C1 segment of cervical spinal cord (tissue), 14 donors: ENCODE data around the gene HACL1.

Experiments
- DNase-seq, 14 donors: peaks; one replicate each; lab custom pipeline; 2025; lab: John Stamatoyannopoulos, UW

Gene HACL1

DNA sequence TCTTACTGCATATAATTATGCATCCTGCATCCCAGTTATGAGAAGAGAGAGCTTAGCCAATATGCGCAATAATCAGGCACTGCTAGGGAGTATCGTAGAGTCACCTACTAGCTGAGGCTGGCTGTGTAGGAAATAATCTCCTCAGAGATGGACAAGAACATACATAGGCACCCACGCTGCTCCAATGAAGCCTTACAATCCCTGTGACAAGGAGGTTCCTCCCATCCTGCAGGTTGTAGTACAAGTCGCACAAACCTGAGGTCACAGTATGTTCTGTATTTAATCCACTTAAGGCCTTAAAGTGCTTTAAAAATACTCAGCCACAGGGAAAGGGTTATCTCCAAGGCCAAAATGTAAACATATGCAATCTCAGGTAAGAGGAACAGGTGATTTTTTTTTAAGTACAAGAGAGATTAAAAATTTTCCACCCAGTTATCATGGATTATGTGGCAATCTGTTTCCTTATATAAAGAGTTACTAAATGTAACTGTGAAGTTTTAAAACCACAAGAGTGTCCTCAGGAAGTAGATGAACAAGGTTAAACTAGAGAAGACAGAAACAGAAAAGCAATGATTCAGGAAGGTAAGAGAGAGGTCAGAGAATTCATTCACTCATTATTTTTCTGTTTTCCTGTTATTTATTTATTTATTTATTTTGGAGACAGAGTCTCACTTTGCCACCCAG lies 72.4 kb downstream of the HACL1 start:
- DNase-seq, result no peak

DNA sequence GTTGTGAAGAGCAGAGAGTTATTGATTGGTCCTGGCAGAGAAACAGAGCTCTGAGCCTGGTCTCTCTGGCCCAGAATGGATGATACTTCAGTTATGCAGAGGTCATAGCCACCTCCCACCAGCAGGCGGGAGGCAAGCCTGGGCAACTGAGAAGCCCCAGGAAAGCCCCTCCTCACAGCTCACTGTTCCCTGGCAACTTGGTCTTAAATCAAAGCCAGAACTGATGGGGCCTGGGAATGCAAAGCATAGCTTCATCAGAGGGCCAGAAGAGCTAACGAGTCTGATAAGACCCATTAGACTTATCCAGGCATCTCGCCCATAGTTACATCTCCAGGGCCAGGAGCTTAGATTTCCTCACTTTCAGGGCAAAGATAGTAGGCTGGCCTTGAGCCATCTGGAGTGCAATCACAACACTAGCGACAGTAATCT lies 74.3 kb downstream of the HACL1 start:
- no peak for DNase-seq

DNA sequence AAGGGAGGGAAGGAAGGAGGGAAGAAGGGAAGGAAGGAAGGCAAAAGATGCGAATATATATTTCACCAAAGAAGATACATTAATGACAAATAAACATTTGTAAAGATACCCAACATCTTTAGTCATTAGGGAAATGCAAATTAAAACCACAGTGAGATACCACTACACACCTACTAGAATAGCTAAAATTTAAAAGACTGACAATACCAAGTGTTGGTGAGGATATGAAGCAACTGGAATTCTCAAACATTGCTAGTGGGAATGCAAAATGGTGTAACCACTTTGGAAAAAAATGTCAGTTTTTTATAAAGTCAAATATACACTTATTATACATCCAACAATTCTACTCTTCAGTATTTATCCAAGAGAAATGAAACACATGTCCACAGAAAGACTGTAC lies 75.6 kb downstream of the HACL1 start:
- no peak for DNase-seq

DNA sequence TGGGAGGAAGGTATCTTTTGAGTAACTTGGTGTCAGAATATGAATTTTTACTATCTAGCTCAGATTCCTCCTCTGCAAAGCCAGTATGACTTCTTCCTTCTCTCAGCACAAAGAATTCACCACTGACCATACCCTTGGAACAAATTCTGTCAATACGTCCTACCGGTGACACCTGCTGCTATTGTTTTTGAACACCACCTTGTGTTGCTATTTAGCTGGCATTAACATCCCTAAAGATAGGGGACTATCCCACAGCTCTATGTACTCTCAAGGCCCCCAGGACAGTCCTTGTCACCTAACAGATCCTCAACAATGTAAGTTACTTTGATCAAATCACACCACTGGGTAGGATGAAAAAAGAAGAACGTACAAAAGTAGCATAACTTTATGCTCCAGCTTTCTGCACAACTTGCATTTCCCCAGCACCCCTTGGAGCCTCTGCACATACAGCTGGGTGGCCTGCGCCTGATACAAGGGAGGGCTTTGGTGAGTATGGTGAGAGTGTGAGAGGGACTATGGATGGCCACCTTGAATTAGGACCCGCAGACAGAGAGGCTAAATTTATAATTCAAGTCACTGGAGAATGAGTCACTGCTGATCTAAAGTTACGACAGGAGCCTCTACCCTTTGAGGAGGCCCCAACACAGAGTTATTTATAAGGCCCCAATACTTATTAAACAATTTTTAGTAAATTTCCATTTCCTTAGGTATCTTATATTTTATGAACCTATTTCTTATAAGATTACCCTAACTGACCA lies 77.5 kb downstream of the HACL1 start:
- DNase-seq, result no peak

DNA sequence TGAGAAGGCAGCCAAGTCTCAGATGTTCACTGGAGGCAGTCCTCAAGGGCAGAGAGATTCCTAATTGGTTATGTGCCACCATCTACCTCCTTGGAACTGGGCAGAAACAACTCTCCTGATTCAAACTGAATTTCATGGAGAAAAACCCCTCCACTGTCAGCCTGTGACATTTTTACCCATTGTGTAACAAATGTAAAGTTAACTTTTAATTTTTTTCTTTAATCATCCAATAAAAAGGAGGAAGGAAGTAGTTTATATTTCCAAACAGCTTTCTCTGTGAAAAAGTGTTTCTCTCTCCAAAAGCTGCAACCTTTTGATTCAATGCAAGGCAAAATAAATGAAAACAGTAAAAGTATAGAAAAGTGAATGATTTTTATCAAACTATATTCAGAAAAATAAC lies 79.4 kb downstream of the HACL1 start:
- no peak for DNase-seq

DNA sequence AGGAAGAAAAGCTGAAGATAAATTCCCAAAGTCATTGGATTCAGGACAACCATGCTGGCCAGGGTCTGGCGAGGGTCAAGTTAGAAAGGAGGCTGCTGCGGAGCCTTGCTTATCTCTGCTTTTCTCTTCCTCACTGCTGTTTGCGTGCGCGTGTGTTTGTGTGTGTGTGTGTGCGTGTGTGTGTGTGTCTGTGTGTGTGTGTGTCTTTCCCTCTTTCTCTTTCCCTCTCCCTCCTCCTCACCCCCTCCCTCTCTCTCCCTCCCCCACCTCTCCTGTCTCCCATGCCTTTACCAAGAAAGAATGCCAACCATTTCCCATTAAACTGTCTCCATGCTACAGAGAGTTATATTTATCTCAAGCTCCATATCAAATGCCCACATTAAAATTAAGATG lies 79.8 kb downstream of the HACL1 start, which contains the start of gene COLQ:
Gene COLQ (minus strand): TSS at position 134 of the 393 bp plus-strand sequence. CDS start 81 bp downstream, at position 53.
- no peak for DNase-seq

DNA sequence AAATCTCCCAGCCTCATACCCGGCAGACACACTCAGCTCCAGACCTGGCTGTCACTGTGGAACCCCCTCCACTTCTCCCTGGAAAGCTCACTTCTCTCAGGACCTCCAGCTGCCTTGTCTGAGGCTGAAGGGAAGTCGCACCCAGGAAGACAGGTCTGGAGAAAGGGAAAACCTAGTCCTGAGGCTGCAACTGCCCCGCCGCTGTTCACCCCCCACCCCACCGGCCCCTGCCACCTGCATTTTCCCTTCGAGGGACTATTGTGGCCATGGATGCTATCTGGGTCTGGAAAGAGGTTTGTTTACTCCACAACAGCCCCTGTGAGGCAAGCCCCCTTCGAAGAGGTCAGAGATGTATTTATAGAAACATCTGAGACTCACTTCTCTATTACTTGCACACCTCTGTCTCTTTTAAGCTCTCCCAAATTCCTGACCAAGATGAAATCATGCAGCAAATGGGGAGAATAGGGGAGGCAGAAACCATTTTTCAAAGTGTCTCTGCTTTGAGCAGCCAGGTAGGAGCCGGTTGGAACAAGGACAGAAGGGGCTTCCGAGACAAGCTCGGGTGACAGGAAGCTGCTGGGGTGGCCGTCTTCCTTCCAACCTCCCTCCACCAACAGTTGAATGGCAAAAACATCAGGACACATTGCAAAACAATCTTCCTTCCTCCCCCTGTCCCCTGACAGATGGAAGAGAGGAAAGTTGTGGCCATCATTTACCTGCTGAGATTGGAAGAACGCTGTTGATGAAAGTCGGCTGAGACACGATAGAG lies 80.4 kb downstream of the HACL1 start:
- no peak for DNase-seq

DNA sequence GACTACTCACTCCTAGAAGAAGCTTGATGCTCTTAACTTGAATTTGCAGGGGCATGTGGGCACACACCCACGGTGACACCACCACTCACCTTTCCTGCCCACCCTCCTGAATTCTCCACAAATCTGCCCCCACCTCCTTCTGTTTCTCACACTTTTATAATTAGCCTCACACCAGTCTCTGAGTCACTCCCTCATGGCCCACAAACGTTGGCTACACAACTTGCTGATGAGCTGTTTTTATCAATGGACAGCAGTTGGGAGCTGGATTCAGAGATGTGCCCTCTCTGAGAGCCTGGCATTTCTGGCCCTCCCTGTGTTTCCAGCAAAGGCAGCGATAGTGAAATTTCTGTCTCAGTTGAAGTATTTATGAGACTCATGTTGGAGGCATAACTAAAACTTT lies 81.2 kb downstream of the HACL1 start:
- peak in 1 of 14 donors; percentile 5 for DNase-seq

DNA sequence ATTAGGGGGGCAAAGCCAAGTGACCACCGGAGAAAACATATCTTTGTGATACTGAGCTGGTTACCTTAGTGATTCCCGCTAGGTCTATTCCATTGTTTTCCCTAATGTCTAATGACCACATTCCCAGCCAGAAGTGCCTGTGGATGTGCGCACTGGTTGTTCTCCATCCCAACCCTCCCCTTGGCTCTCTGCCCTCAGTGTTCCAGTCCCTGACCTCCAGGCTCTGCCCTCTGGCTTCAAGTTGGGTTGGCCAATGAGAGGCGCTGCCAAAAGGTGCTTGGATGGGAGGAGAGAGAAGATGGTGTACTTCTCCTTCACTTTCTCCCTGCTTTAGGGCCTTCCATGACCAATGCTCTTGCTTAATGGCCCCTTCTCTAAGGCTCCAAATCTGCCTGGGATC lies 82.3 kb downstream of the HACL1 start:
- no peak for DNase-seq

DNA sequence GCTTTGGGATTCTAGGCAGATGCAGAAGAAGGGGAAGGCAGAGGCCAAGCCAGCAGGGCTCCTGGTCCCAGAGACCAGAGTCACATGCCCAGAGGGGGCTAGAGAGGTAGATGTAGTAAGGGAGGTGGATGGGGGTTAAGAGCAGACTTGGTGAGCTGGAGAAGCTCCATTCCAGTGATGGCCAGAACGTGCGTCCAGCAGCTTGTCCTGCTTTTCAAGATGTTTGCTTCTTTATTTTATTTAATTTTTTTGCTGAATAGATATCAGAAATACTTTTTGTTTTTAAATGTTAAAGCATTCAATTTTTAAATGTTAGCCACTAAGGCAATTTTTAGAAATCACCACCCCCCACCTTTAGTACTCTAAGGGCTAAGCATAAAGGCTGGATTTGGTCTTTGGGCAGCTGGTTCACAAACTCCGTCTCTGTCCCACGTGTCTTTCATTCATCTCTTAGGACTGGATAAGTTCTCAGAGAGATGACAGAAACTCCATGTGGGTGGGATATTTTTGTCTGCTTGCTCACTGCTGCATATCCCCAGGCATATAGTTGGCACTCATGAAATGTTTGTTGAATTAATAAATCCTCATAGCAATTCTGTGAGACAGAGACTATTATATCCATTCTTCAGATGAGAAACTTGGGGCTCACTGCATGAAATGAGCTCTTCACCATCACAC lies 86.6 kb downstream of the HACL1 start:
- DNase-seq, result no peak

DNA sequence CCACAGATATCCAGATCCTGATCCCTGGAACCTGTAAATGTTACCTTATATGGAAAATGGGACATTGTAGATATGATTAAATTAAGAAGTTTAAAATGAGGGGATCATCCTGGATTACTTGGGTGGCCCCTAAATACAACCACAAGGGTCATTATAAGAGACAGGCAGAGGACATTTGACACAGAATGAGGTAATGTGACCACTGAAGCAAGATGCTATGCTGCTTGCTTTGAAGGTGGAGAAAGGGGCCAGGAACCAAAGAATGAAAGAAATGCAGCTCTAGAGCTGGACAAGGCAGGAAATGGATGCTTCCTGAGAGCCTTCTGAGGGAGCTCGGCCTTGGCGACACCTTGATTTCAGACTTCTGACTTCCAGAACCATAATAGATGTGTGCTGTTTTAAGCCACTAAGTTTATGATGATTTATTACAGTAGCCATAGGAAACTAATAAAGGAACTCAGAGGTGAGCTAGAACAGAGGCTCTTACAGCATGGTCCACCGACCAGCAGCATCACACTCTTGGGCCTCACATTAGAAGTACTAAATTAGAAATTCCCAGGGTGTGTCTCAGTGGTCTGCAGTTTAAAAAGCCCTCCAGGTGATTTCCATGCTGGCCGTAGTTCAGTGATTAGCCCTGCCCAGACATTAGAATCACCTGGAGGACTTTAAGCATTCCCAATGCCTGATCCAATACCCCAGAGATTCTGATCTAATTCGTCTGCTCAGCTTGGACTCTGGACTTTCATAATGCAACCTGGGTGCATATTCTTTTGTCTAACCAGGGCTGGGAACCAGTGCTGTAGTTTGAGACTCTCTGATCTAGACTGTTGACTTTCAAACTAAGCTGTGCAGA lies 87.3 kb downstream of the HACL1 start:
- DNase-seq, result no peak

DNA sequence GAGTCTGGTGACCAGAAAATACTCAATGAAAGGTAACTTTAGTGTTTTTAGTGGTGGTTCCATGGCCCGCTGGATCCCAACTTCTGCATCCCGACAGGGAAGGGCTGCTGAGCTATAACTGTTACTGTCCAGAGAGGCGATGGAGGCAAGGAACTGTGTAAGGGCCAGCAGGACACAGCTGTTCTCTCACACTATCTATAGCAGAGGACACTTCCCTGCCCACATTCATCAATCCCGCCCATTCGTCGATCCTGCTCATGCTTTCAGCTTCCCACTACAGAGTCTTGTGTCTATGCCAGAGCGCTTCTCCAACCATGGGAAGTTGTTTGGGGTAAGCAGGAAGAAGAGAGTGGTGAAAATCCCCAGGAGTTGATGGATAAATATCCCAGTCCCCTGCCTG lies 88.3 kb downstream of the HACL1 start:
- no peak for DNase-seq

DNA sequence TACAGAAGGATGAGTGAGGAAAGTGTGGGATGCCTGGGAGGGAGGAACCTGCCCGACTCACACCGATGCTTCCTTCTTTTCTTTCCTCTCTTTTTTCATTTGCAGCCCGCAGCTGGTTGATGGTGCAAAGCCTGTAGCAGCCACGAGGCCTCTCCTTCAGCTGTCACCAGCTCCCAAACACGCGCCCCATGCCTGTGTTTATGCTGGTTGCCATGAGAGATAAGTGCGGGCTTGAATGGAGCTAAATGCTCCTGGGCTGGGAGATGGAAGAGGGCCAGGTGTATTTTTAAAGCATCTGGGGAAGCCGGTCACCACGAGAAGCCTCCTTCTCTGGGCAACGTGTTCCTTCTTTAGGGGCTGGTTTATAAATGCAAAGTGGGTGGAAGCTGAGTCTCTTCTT lies 89.2 kb downstream of the HACL1 start:
- DNase-seq, result peak in 4 of 14 donors; percentile 2 to 34 (median 10)

DNA sequence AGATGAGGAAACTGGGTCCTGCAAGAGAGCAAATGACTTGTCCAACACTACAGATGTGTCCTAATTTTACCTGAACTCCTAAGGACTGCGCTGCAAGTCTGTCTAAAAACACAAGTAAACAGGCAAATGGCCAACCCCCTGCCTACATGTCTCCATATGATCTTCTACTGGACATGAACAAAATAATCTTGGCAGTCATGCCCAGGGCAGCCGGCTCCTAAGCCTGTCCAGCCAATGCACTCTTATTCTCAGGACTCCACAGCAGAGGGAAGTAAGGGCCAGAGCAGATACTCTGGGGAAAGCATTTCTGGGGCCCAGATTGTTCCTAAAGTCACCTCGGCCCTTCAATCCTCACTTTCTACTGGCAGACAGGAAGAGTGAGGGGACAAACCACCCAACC lies 90.2 kb downstream of the HACL1 start:
- DNase-seq, result no peak
